GM12878 (cell line): Measurements from ENCODE around the gene MMEL1. TPM values are rescaled to one million over a fixed set of nuclear protein-coding genes. Genes with fewer than 3 reads are reported as not detected.

Experiments
- ATAC-seq: fragments of 200-7000 bp; cut with Tn5 transposase; 3 replicates; pipeline ENCODE4 v1.9.1; 2020; ENCODE audit warnings: mild to moderate bottlenecking, moderate library complexity
- BruUV-seq: library from RNA; stranded (reverse); fragments of 400-500 nt; replicated peaks from 2 replicates; lab custom pipeline; 2021; lab: Mats Ljungman, UMichigan
- CTCF ChIA-PET: fragments of 300-600 bp; sonication (Branson Sonifier 250); formaldehyde crosslinking; extraction: SDS; loops from one replicate; lab custom pipeline; 2021; ENCODE audit warnings: inconsistent platforms; lab: Yijun Ruan, JAX
- POLR2A ChIA-PET: fragments of 350-600 bp; formaldehyde crosslinking; extraction: SDS; loops from one replicate; lab custom pipeline; 2021; ENCODE audit warnings: inconsistent platforms; lab: Charles Lee
- RAD21 ChIA-PET: fragments of 300-600 bp; sonication (Branson Sonifier 250); formaldehyde crosslinking; loops from one replicate; lab custom pipeline; 2023; ENCODE audit warnings: antibody characterized with exemption; ENCODE audit not compliant: unreplicated experiment; lab: Charles Lee
- SMC1A ChIA-PET: fragments of 300-600 bp; sonication (Branson Sonifier 250); formaldehyde crosslinking; loops from one replicate; lab custom pipeline; 2023; ENCODE audit not compliant: unreplicated experiment, uncharacterized antibody; lab: Charles Lee
- DNase-seq: peaks from one replicate; pipeline ENCODE4 v3.0.0-alpha.2; 2011; ENCODE audit warnings: low read depth, low spot score
- FAIRE-seq: peaks from 3 replicates; lab custom pipeline; 2011; peaks lifted over from hg19 to GRCh38; lab: Jason Lieb, UNC
- H2AFZ ChIP-seq: 2 replicates; pipeline ENCODE4 v1.6.0; 2011; ENCODE audit warnings: low read depth, low read length, control low read depth; ENCODE audit not compliant: control insufficient read depth
- H3K27ac ChIP-seq: 2 replicates; pipeline ENCODE4 v1.5.1; 2011; ENCODE audit warnings: control low read depth; ENCODE audit not compliant: control insufficient read depth, insufficient read depth
- H3K27me3 ChIP-seq, 2 experiments: replicated peaks in 1 of 2; 2 replicates each; pipeline versions ENCODE4 v1.6.0 to v1.6.1; 2011; ENCODE audit warnings: low read length in 1 of 2; ENCODE audit not compliant: control insufficient read depth in 2 of 2, insufficient read depth in 2 of 2
- H3K36me3 ChIP-seq, 2 experiments: 2 replicates each; pipeline ENCODE4 v1.5.1; 2011; ENCODE audit warnings: low read length in 1 of 2; ENCODE audit not compliant: control insufficient read depth in 2 of 2, insufficient read depth in 2 of 2
- H3K4me1 ChIP-seq: 2 replicates; pipeline ENCODE4 v1.6.1; 2011; ENCODE audit warnings: mild to moderate bottlenecking, low read length, moderate library complexity, mixed read lengths; ENCODE audit not compliant: control insufficient read depth, insufficient read depth
- H3K4me2 ChIP-seq: 2 replicates; pipeline ENCODE4 v1.6.0; 2011; ENCODE audit warnings: control low read depth; ENCODE audit not compliant: control insufficient read depth, insufficient read depth
- H3K4me3 ChIP-seq: fragments of 200-600 bp; sonication (generic); 2 replicates; pipeline ENCODE4 v1.5.1; 2016
- H3K79me2 ChIP-seq: 2 replicates; pipeline ENCODE4 v1.6.0; 2011; ENCODE audit warnings: low read length; ENCODE audit not compliant: control insufficient read depth, insufficient read depth
- H3K9ac ChIP-seq: 2 replicates; pipeline ENCODE4 v1.8.0; 2011; ENCODE audit warnings: low read length, control low read depth, mixed read lengths; ENCODE audit not compliant: control insufficient read depth, insufficient read depth
- H3K9me3 ChIP-seq: replicated peaks from 3 replicates; pipeline ENCODE4 v1.5.1; 2011; ENCODE audit warnings: mild to moderate bottlenecking, low read length; ENCODE audit not compliant: control insufficient read depth, insufficient read depth
- H4K20me1 ChIP-seq: 2 replicates; pipeline ENCODE4 v1.6.0; 2011; ENCODE audit not compliant: control insufficient read depth, insufficient read depth
- BCL11A ChIP-seq: IDR thresholded peaks from 2 replicates; pipeline ENCODE4 v1.6.1; 2011; ENCODE audit warnings: low read depth, low read length
- CREM ChIP-seq: IDR thresholded peaks from 2 replicates; pipeline ENCODE4 v1.6.1; 2014; ENCODE audit warnings: antibody characterized with exemption, low read depth
- LARP7 ChIP-seq: fragments of 450-650 bp; IDR thresholded peaks from 2 replicates; pipeline ENCODE4 v1.6.1; 2017; ENCODE audit warnings: mild to moderate bottlenecking
- MXI1 ChIP-seq: fragments of 150-350 bp; IDR thresholded peaks from 2 replicates; pipeline ENCODE4 v1.6.1; 2011; ENCODE audit warnings: low read depth, mild to moderate bottlenecking, inconsistent platforms, low read length, improper control_type of control experiment
- SIN3A ChIP-seq: IDR thresholded peaks from 2 replicates; pipeline ENCODE4 v1.6.1; 2012; ENCODE audit warnings: low read depth, low read length, improper control_type of control experiment
- TBL1XR1 ChIP-seq: IDR thresholded peaks from 2 replicates; pipeline ENCODE4 v1.6.1; 2012; ENCODE audit warnings: low read depth, low read length, improper control_type of control experiment
- ZBED1 ChIP-seq: IDR thresholded peaks from 2 replicates; pipeline ENCODE4 v1.6.1; 2016; ENCODE audit warnings: borderline replicate concordance
- ZNF384 ChIP-seq: IDR thresholded peaks from 2 replicates; pipeline ENCODE4 v1.6.1; 2012; ENCODE audit warnings: low read depth, mild to moderate bottlenecking, low read length, improper control_type of control experiment, borderline replicate concordance
- WGBS: methylation state at CpG from one replicate; pipeline ENCODE4 v1.1.6; 2016; ENCODE audit warnings: low lambda C conversion rate; ENCODE audit not compliant: insufficient replicate concordance, insufficient coverage; ENCODE audit errors: missing lambda C conversion rate; 5-methylcytosine and 5-hydroxymethylcytosine counted together
- in situ Hi-C: fragments of 300-500 bp; cut with MboI; formaldehyde crosslinking; loops from 9 replicates; pipeline ENCODE4 v1.14.3; 2018; ENCODE audit warnings: mixed read lengths
- intact Hi-C: fragments of 100-400 bp; cut with micrococcal nuclease; formaldehyde crosslinking; loops from one replicate; pipeline ENCODE4 v1.14.2; 2022; ENCODE audit not compliant: unreplicated experiment
- polyA plus RNA-seq, 11 experiments: library from polyadenylated mRNA; depleted of rRNA in 4 of 11; unstranded in 6 of 11; stranded (reverse) in 5 of 11; fragments of >200 nt; fragmentation: Nextera tagmentation in 4 of 11; fragmentation: Illumina TruSeq in 1 of 11; extraction: Ambion mirVana in 4 of 11; extraction: Trizol in 1 of 11; gene quantifications; 1 replicate in 1 of 11; 2 replicates in 10 of 11; pipeline versions ENCODE4 v1.2.1 to v1.2.3, GENCODE V29; 2011 to 2016; ENCODE audit warnings: inconsistent platforms in 2 of 11, missing spikeins in 2 of 11, low read depth in 1 of 11
- total RNA-seq, 4 experiments: library from RNA; depleted of rRNA in 3 of 4; stranded (reverse); fragments of >200 nt in 3 of 4; fragmentation: Illumina TruSeq in 1 of 4; extraction: Trizol in 1 of 4; gene quantifications; 2 replicates each; pipeline versions ENCODE4 v1.2.1 to v1.2.3, GENCODE V29; 2013 to 2021
- TF ChIP-seq, protein P1 (sequence below): fragments of 450-650 bp; IDR thresholded peaks from 2 replicates; pipeline ENCODE4 v1.6.1; 2018; ENCODE audit warnings: mild to moderate bottlenecking, low read depth, moderate library complexity; ENCODE audit not compliant: partially characterized antibody
- TF ChIP-seq, protein P2 (sequence below): fragments of 450-650 bp; IDR thresholded peaks from 2 replicates; pipeline ENCODE4 v1.6.1; 2017; ENCODE audit warnings: mild to moderate bottlenecking
- TF ChIP-seq, protein P3 (sequence below): IDR thresholded peaks from 2 replicates; pipeline ENCODE4 v1.6.1; 2012; ENCODE audit warnings: low read depth, low read length, improper control_type of control experiment

The MMEL1 gene
- total and polyA plus RNA-seq, 10 of the 15 experiments (the other 5 are each of a cell fraction or from before 2014, with no cell fraction given) = 0.11 TPM; not detected in 9

DNA sequence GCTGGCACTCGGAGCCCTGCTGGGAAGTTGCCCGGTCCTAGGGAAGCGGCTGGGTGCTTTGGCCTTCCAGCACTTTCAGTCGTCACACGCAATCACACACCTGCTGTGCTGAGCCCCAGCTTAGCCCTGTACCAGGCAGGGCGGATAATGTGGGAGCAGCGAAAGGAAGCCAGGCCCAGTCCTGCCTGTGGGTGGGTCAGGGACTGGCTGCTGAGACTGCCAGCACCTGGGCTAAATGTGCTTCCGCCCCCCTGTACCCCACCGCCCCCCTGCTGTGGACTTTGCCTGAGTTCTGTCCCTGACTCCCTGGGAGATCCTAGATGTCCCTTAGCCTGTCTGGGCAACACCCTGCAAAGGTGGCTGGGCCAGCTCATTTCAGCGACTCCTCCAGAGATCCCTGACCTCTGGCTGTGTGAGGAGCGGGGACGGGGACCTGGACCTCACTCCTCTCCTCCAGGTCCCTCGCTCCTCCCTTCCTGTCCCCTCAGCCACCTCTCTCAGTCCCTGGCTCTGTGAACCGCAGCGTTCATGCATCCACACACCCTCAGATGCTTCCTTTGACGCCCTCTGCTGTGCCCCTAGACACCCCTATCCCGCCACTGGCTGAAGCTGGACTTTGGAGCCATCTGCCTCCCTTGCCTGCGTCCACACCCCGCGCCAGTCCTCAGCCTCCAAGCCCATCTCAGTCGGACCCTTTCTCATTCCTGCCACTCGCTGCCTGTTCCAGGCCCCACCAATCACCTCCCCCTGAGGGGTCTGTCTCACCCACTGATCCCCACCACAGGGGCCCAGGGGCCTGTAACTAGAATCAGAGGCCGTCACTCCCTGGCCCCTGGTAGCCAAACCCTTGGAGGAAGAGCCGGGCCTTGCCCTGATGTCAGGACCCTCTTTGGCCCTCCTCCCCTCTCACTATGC is 1.4 kb downstream of the MMEL1 start:
- Histone ChIP-seq H3K4me2 (no peak overlapping the region), H3K4me3 (no peak overlapping the region), H3K36me3 (no peaks in the 10 kb centered on the region), H2AFZ (no peak overlapping the region), H3K9ac (no peak overlapping the region), H3K27me3 (peaks cover 0 to 2% of the 10 kb centered on the region in 2 experiments; a peak in 2 of 4 replicates), H3K9me3 (no peaks in the 10 kb centered on the region; the same call in 2 of the 3 replicates), H4K20me1 (no peaks in the 10 kb centered on the region), H3K4me1 (no peaks in the 10 kb centered on the region), H3K79me2 (no peaks in the 10 kb centered on the region), H3K27ac (no peak overlapping the region)
- ChIA-PET RAD21 (no interaction called here), POLR2A (no interaction called here), CTCF (no interaction called here), SMC1A (no interaction called here)
- TF ChIP-seq MXI1 (no peak), LARP7 (no peak), SIN3A (no peak), CREM (no peak), ZNF384 (no peak), BCL11A (no peak), ZBED1 (no peak), TBL1XR1 (no peak)
- TF ChIP-seq, protein P1, sequence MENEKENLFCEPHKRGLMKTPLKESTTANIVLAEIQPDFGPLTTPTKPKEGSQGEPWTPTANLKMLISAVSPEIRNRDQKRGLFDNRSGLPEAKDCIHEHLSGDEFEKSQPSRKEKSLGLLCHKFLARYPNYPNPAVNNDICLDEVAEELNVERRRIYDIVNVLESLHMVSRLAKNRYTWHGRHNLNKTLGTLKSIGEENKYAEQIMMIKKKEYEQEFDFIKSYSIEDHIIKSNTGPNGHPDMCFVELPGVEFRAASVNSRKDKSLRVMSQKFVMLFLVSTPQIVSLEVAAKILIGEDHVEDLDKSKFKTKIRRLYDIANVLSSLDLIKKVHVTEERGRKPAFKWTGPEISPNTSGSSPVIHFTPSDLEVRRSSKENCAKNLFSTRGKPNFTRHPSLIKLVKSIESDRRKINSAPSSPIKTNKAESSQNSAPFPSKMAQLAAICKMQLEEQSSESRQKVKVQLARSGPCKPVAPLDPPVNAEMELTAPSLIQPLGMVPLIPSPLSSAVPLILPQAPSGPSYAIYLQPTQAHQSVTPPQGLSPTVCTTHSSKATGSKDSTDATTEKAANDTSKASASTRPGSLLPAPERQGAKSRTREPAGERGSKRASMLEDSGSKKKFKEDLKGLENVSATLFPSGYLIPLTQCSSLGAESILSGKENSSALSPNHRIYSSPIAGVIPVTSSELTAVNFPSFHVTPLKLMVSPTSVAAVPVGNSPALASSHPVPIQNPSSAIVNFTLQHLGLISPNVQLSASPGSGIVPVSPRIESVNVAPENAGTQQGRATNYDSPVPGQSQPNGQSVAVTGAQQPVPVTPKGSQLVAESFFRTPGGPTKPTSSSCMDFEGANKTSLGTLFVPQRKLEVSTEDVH = no peak
- TF ChIP-seq, protein P2, sequence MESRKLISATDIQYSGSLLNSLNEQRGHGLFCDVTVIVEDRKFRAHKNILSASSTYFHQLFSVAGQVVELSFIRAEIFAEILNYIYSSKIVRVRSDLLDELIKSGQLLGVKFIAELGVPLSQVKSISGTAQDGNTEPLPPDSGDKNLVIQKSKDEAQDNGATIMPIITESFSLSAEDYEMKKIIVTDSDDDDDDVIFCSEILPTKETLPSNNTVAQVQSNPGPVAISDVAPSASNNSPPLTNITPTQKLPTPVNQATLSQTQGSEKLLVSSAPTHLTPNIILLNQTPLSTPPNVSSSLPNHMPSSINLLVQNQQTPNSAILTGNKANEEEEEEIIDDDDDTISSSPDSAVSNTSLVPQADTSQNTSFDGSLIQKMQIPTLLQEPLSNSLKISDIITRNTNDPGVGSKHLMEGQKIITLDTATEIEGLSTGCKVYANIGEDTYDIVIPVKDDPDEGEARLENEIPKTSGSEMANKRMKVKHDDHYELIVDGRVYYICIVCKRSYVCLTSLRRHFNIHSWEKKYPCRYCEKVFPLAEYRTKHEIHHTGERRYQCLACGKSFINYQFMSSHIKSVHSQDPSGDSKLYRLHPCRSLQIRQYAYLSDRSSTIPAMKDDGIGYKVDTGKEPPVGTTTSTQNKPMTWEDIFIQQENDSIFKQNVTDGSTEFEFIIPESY = no peak
- TF ChIP-seq, protein P3, sequence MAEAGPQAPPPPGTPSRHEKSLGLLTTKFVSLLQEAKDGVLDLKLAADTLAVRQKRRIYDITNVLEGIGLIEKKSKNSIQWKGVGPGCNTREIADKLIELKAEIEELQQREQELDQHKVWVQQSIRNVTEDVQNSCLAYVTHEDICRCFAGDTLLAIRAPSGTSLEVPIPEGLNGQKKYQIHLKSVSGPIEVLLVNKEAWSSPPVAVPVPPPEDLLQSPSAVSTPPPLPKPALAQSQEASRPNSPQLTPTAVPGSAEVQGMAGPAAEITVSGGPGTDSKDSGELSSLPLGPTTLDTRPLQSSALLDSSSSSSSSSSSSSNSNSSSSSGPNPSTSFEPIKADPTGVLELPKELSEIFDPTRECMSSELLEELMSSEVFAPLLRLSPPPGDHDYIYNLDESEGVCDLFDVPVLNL = no peak
- WGBS = 62% methylated on average over 22 of the region's 24 CpGs
- no peak for ATAC-seq
- FAIRE-seq = no peak
- no peak for DNase-seq
- intact Hi-C loops = no loop called here
- in situ Hi-C loops = no loop called here
- no TSS peak for BruUV-seq
